ENCODE measurements around the gene EOLA2. TPM values are rescaled to one million over a fixed set of nuclear protein-coding genes. Genes with fewer than 3 reads are reported as not detected.

Gene EOLA2
- total RNA-seq, 3 donors from 2014 or later (not counting 1 experiment from before 2014, with no cell fraction given) = 80.9 to 94.9 (median 85.5) TPM

DNA sequence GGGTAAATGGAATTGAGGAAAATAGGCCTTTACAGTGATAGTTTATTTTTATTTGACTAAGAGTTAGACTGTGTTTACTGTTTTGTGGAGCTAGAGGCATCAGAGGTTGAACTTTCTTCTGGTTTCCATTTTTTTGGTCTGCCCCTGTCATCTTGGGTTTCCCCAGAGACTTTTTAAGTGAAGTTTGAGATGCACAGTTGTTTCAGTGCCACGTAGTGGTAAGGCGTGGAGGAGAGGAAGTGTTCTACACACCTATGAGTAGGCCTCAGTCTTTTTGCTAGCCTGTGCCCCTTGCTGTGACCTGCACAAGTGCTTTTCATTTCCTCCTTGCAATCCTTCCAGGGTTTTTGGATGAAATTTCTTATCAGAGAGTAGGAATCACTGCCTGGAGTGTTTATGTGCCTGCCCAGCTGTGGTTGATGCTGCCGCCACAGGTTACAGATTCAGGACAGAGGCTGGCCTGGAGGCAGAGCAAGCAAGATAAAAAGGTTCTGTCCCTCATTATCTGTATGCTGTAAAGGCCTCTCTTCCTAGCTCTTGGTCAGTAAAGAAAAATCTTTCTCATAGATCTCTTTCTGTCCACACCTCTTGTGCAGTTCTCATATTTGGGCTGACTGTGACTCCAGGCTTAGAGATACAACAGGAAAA is 21.4 kb downstream of the EOLA2 start:
- DNase-seq = peak in 1 of 2 donors; percentile 25
- Mint-ChIP-seq H3K4me1 (no peaks in the 10 kb centered on the region), H3K36me3 (no peaks in the 10 kb centered on the region), H3K27me3 (ENCODE audit: low read depth in 2 of 2) (no peaks in the 10 kb centered on the region), H3K9me3 (peaks cover 0 to 4% of the 10 kb centered on the region in 2 donors), H3K27ac (no peak overlapping the region), H3K4me3 (no peak overlapping the region)
- Histone ChIP-seq H3K4me3 (ENCODE audit: low read length) (no peak overlapping the region), H3K9me3 (ENCODE audit: control insufficient read depth, insufficient read depth, low read length) (no peaks in the 10 kb centered on the region), H3K27ac (ENCODE audit: low read length) (no peak overlapping the region), H3K4me1 (ENCODE audit: control insufficient read depth, insufficient read depth, low read length) (no peaks in the 10 kb centered on the region), H3K27me3 (ENCODE audit: control insufficient read depth, insufficient read depth, low read length) (no peaks in the 10 kb centered on the region), H3K36me3 (ENCODE audit: control insufficient read depth, insufficient read depth, low read length) (no peaks in the 10 kb centered on the region)
- WGBS (ENCODE audit: insufficient coverage) = 100% methylated on average over 1 of the region's 3 CpGs
- peak; percentile 54 to 66 (median 55) for ATAC-seq
- TF ChIP-seq, protein P1, sequence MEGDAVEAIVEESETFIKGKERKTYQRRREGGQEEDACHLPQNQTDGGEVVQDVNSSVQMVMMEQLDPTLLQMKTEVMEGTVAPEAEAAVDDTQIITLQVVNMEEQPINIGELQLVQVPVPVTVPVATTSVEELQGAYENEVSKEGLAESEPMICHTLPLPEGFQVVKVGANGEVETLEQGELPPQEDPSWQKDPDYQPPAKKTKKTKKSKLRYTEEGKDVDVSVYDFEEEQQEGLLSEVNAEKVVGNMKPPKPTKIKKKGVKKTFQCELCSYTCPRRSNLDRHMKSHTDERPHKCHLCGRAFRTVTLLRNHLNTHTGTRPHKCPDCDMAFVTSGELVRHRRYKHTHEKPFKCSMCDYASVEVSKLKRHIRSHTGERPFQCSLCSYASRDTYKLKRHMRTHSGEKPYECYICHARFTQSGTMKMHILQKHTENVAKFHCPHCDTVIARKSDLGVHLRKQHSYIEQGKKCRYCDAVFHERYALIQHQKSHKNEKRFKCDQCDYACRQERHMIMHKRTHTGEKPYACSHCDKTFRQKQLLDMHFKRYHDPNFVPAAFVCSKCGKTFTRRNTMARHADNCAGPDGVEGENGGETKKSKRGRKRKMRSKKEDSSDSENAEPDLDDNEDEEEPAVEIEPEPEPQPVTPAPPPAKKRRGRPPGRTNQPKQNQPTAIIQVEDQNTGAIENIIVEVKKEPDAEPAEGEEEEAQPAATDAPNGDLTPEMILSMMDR (IDR thresholded peaks at IDR 0.05) = no peak
- intact Hi-C loops (cut with micrococcal nuclease) = no loop called here

DNA sequence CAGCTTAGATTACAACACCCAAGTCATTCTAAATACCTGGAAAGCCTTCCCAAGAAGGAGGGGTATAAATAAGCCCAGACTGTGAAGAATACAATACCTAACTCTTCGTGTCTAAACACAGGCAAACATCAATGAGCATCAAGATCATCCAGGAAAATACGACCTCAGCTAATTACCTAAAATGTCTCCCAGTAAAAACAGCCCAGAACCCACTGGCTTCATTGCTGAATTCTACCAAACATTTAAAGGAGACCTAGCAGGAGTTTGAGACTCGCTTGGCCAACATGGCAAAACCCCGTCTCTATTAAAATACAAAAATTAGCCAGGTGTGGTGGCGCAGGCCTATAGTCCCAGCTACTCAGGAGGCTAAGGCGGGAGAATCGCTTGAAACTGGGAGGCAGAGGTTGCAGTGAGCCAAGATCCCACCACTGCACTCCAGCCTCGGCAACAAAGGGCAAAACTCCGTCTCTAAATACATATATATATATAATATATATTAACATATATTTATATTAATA is 28.1 kb downstream of the EOLA2 start:
- H3K27ac Mint-ChIP-seq = no peak overlapping the region
- intact Hi-C loops (cut with micrococcal nuclease) = no loop called here
- Histone ChIP-seq H3K36me3 (ENCODE audit: control insufficient read depth, insufficient read depth, low read length) (no peaks in the 10 kb centered on the region), H3K27ac (ENCODE audit: low read length) (no peak overlapping the region), H3K4me1 (ENCODE audit: control insufficient read depth, insufficient read depth, low read length) (no peaks in the 10 kb centered on the region), H3K9me3 (ENCODE audit: control insufficient read depth, insufficient read depth, low read length) (no peaks in the 10 kb centered on the region), H3K27me3 (ENCODE audit: control insufficient read depth, insufficient read depth, low read length) (no peaks in the 10 kb centered on the region), H3K4me3 (ENCODE audit: low read length) (no peak overlapping the region)
- TF ChIP-seq, protein P1 (IDR thresholded peaks at IDR 0.05) = no peak
- H3K27me3 Mint-ChIP-seq (ENCODE audit: low read depth in 2 of 2) = no peaks in the 10 kb centered on the region
- no peaks in the 10 kb centered on the region for H3K4me1 Mint-ChIP-seq
- H3K36me3 Mint-ChIP-seq = no peaks in the 10 kb centered on the region
- 96% methylated on average over 5 of the region's 9 CpGs for WGBS (ENCODE audit: insufficient coverage)
- DNase-seq = no peak
- H3K4me3 Mint-ChIP-seq = no peak overlapping the region
- H3K9me3 Mint-ChIP-seq = peaks cover 0 to 6% of the 10 kb centered on the region in 2 donors
- ATAC-seq = peak in 1 of 3 donors; percentile 35

DNA sequence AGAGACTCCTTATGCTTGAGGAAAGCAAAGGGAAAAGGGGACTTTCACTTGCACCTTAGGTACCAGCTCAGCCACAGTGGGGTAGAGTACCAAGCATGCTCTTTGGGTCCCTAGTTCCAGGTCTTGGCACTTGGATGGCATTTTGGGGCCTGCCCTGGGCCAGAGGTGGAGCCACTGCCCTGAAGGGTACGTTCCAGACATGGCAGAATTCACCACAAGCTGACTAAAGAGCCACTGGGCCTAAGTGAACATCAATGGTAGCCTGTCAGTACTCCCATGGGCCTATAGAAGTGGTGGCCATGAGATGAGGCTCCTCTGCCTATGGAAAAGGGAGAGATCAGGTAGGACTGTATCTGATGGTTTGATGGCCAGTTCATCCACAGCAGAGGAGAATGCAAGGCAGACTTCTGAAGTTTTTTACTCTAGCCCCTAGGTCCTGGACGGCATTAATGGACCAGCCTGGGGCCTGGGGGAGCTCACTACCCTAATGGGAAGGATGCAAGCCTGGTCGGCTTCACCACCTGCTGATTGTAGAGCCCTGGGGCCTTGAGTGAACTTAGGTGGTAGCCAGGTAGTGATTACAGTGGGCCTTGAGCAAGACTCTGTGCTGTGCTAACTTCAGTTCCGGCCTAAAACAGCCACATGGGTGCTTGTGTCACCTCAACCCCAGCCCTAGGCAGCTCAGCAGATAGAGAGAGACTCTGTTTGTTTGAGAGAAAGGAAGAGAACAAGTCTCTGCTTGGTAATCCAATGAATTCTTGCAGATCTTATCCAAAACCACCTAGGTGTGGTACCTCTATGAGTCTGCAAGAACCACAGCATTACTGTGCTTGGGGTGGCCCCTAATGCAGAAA is 28.7 kb downstream of the EOLA2 start:
- Histone ChIP-seq H3K27me3 (ENCODE audit: control insufficient read depth, insufficient read depth, low read length) (no peaks in the 10 kb centered on the region), H3K4me3 (ENCODE audit: low read length) (no peak overlapping the region), H3K36me3 (ENCODE audit: control insufficient read depth, insufficient read depth, low read length) (no peaks in the 10 kb centered on the region), H3K9me3 (ENCODE audit: control insufficient read depth, insufficient read depth, low read length) (no peaks in the 10 kb centered on the region), H3K27ac (ENCODE audit: low read length) (no peak overlapping the region), H3K4me1 (ENCODE audit: control insufficient read depth, insufficient read depth, low read length) (no peaks in the 10 kb centered on the region)
- Mint-ChIP-seq H3K4me1 (peaks cover 2 to 5% of the 10 kb centered on the region in 2 donors), H3K36me3 (no peaks in the 10 kb centered on the region), H3K4me3 (no peak overlapping the region), H3K27me3 (ENCODE audit: low read depth in 2 of 2) (no peaks in the 10 kb centered on the region), H3K9me3 (peaks cover 0 to 6% of the 10 kb centered on the region in 2 donors), H3K27ac (no peak overlapping the region)
- 94% methylated on average over 4 of the region's 4 CpGs for WGBS (ENCODE audit: insufficient coverage)
- TF ChIP-seq, protein P1 (IDR thresholded peaks at IDR 0.05) = no peak
- peak in 1 of 2 donors; percentile 4 for DNase-seq
- ATAC-seq = peak; percentile 70 to 76 (median 75)
- intact Hi-C loops (cut with micrococcal nuclease) = no loop called here
